ENCODE data around the gene VAV2. TPM values are rescaled to one million over a fixed set of nuclear protein-coding genes. Genes with fewer than 3 reads are reported as not detected.

VAV2 gene
- total RNA-seq, 1 donor from 2014 or later = 9.1 TPM

GRCh38 chr9:133850937-133851336 lies 141.2 kb downstream of the VAV2 start:
- ATAC-seq = no peak

- ATAC-seq = no peak
These were observed 142.0 kb downstream of the VAV2 start for GRCh38 chr9:133850161-133850560.

- no peak for ATAC-seq
These were observed 142.9 kb downstream of the VAV2 start for GRCh38 chr9:133849110-133849670.

- no peak for ATAC-seq
These were observed 143.5 kb downstream of the VAV2 start for GRCh38 chr9:133848471-133849109.

- ATAC-seq = no peak
These were observed 145.5 kb downstream of the VAV2 start for GRCh38 chr9:133846483-133847090.

- ATAC-seq = peak; percentile 15
These were observed 146.7 kb downstream of the VAV2 start for GRCh38 chr9:133845440-133845839.

GRCh38 chr9:133844881-133845410 lies 147.2 kb downstream of the VAV2 start:
- no peak for ATAC-seq

- ATAC-seq = no peak
These were observed 147.7 kb downstream of the VAV2 start for GRCh38 chr9:133844398-133844784.

GRCh38 chr9:133843751-133844397 lies 148.2 kb downstream of the VAV2 start:
- ATAC-seq = no peak

- no peak for ATAC-seq
These were observed 148.9 kb downstream of the VAV2 start for GRCh38 chr9:133843250-133843649.

GRCh38 chr9:133842721-133843227 lies 149.3 kb downstream of the VAV2 start:
- ATAC-seq = no peak

GRCh38 chr9:133842174-133842573 lies 149.9 kb downstream of the VAV2 start:
- no peak for ATAC-seq

- ATAC-seq = no peak
These were observed 150.8 kb downstream of the VAV2 start for GRCh38 chr9:133841167-133841812.

- no peak for ATAC-seq
These were observed 152.2 kb downstream of the VAV2 start for GRCh38 chr9:133839822-133840329.

GRCh38 chr9:133838859-133839507 lies 153.1 kb downstream of the VAV2 start:
- no peak for ATAC-seq

GRCh38 chr9:133837627-133838597 lies 154.2 kb downstream of the VAV2 start:
- no peak for ATAC-seq

GRCh38 chr9:133836818-133837217 lies 155.3 kb downstream of the VAV2 start:
- ATAC-seq = no peak

GRCh38 chr9:133836001-133836758 lies 155.9 kb downstream of the VAV2 start:
- ATAC-seq = no peak

- peak; percentile 43 for ATAC-seq
These were observed 156.7 kb downstream of the VAV2 start for GRCh38 chr9:133835262-133835901.

All from esophagus mucosa (tissue), 1 donor.